GM23338 (cell line): ENCODE data around the gene KIAA1217. TPM values are rescaled to one million over a fixed set of nuclear protein-coding genes. Genes with fewer than 3 reads are reported as not detected.

Source experiments
- ATAC-seq: fragments of 200-7000 bp; cut with Tn5 transposase; 3 replicates; pipeline ENCODE4 v1.9.1; 2020
- DNase-seq: peaks from one replicate; pipeline ENCODE4 v3.0.0-alpha.2; 2015; ENCODE audit warnings: low spot score
- H2AFZ ChIP-seq: fragments of 200-600 bp; sonication (generic); 2 replicates; pipeline ENCODE4 v1.8.0; 2016; ENCODE audit warnings: antibody characterized with exemption, mild to moderate bottlenecking, moderate library complexity
- H3F3A ChIP-seq: fragments of 200-600 bp; sonication (generic); replicated peaks from 2 replicates; pipeline ENCODE4 v1.8.0; 2017; ENCODE audit warnings: antibody characterized with exemption, mixed run types, low read depth
- H3K27ac ChIP-seq: fragments of 200-600 bp; sonication (generic); 2 replicates; pipeline ENCODE4 v1.6.1; 2016; ENCODE audit warnings: low read depth
- H3K27me3 ChIP-seq: fragments of 200-600 bp; sonication (generic); 2 replicates; pipeline ENCODE4 v1.8.0; 2016; ENCODE audit warnings: mild to moderate bottlenecking, mixed run types, moderate library complexity; ENCODE audit not compliant: insufficient read depth
- H3K36me3 ChIP-seq: fragments of 200-600 bp; sonication (generic); 2 replicates; pipeline ENCODE4 v1.8.0; 2016; ENCODE audit warnings: mild to moderate bottlenecking; ENCODE audit not compliant: insufficient read depth
- H3K4me1 ChIP-seq: fragments of 200-600 bp; sonication (generic); 2 replicates; pipeline ENCODE4 v1.8.0; 2016; ENCODE audit warnings: mild to moderate bottlenecking, moderate library complexity; ENCODE audit not compliant: insufficient read depth
- H3K4me2 ChIP-seq: fragments of 200-600 bp; sonication (generic); 2 replicates; pipeline ENCODE4 v1.7.1; 2017; ENCODE audit warnings: mixed run types
- H3K4me3 ChIP-seq: fragments of 200-600 bp; sonication (generic); 2 replicates; pipeline ENCODE4 v1.6.1; 2016; ENCODE audit warnings: mixed run types
- H3K79me2 ChIP-seq: fragments of 200-600 bp; sonication (generic); replicated peaks from 2 replicates; pipeline ENCODE4 v1.8.0; 2017; ENCODE audit warnings: mild to moderate bottlenecking; ENCODE audit not compliant: insufficient read depth
- H3K9me2 ChIP-seq: fragments of 200-600 bp; sonication (generic); 2 replicates; pipeline ENCODE4 v1.8.0; 2017; ENCODE audit not compliant: insufficient read depth
- H4K20me1 ChIP-seq: fragments of 200-600 bp; sonication (generic); replicated peaks from 2 replicates; pipeline ENCODE4 v1.8.0; 2017; ENCODE audit warnings: mild to moderate bottlenecking; ENCODE audit not compliant: insufficient read depth
- H3K27ac Mint-ChIP-seq: 2 replicates; pipeline ENCODE4 v1.8.0; 2020; ENCODE audit warnings: inconsistent platforms, mild to moderate bottlenecking, moderate library complexity, mixed read lengths
- H3K27me3 Mint-ChIP-seq: 3 replicates; pipeline ENCODE4 v1.8.0; 2022; ENCODE audit warnings: low read depth, mild to moderate bottlenecking, moderate library complexity, mixed read lengths, inconsistent platforms; ENCODE audit not compliant: insufficient read depth, poor library complexity
- H3K36me3 Mint-ChIP-seq: 3 replicates; pipeline ENCODE4 v1.8.0; 2021; ENCODE audit warnings: low read depth, mild to moderate bottlenecking, inconsistent platforms, moderate library complexity, mixed read lengths
- H3K4me1 Mint-ChIP-seq: 3 replicates; pipeline ENCODE4 v1.8.0; 2020; ENCODE audit warnings: mild to moderate bottlenecking, inconsistent platforms, mixed read lengths
- H3K4me3 Mint-ChIP-seq: 3 replicates; pipeline ENCODE4 v1.8.0; 2021; ENCODE audit warnings: moderate library complexity, mild to moderate bottlenecking, inconsistent platforms, mixed read lengths
- H3K9me3 Mint-ChIP-seq: 3 replicates; pipeline ENCODE4 v1.8.0; 2020; ENCODE audit warnings: moderate library complexity, mild to moderate bottlenecking, inconsistent platforms, mixed read lengths
- CREB1 ChIP-seq: fragments of 250-450 bp; sonication (Bioruptor Pico); IDR thresholded peaks from 2 replicates; pipeline ENCODE4 v1.5.0; 2020; ENCODE audit warnings: low read depth, mild to moderate bottlenecking, moderate library complexity
- CTCF ChIP-seq, 2 experiments: fragments of 200-600 bp in 1 of 2; sonication (generic) in 1 of 2; conservative IDR thresholded peaks; 2 replicates each; pipeline versions ENCODE4 v1.5.1 to v1.6.1; 2016 to 2017; ENCODE audit warnings: antibody characterized with exemption in 2 of 2, low read depth in 2 of 2, mild to moderate bottlenecking in 2 of 2, moderate library complexity in 1 of 2
- ETS1 ChIP-seq: IDR thresholded peaks from 2 replicates; pipeline ENCODE4 v1.6.1; 2016; ENCODE audit warnings: antibody characterized with exemption
- EZH2 ChIP-seq: fragments of 200-600 bp; sonication (generic); IDR thresholded peaks from one replicate; pipeline ENCODE4 v1.8.0; 2017; ENCODE audit warnings: antibody characterized with exemption, mild to moderate bottlenecking, low read depth; ENCODE audit not compliant: unreplicated experiment
- EZH2phosphoT487 ChIP-seq: fragments of 200-600 bp; sonication (generic); IDR thresholded peaks from one replicate; pipeline ENCODE4 v1.8.1; 2018; ENCODE audit warnings: antibody characterized with exemption; ENCODE audit not compliant: unreplicated experiment
- JUNB ChIP-seq: IDR thresholded peaks from one replicate; pipeline ENCODE4 v1.6.1; 2016; ENCODE audit warnings: antibody characterized with exemption; ENCODE audit not compliant: unreplicated experiment
- REST ChIP-seq: IDR thresholded peaks from one replicate; pipeline ENCODE4 v1.6.1; 2018; ENCODE audit warnings: antibody characterized with exemption; ENCODE audit not compliant: unreplicated experiment
- STAT1 ChIP-seq: IDR thresholded peaks from one replicate; pipeline ENCODE4 v1.6.1; 2016; ENCODE audit warnings: antibody characterized with exemption; ENCODE audit not compliant: unreplicated experiment
- ZNF114 ChIP-seq: fragments of 250-450 bp; sonication (Bioruptor Pico); IDR thresholded peaks from 2 replicates; pipeline ENCODE4 v1.5.0; 2020; ENCODE audit warnings: mild to moderate bottlenecking, moderate library complexity
- ZNF331 ChIP-seq: fragments of 250-450 bp; sonication (Bioruptor Pico); IDR thresholded peaks from 2 replicates; pipeline ENCODE4 v1.5.0; 2020; ENCODE audit warnings: low read depth, mild to moderate bottlenecking, moderate library complexity
- polyA plus RNA-seq: library from polyadenylated mRNA; unstranded; fragments of >200 nt; fragmentation: Nextera tagmentation; extraction: Ambion mirVana; gene quantifications from 2 replicates; pipeline ENCODE4 v1.2.1, GENCODE V29; 2016
- total RNA-seq: library from RNA; depleted of rRNA; stranded (reverse); fragments of >200 nt; shearing (Covaris generic); gene quantifications from 2 replicates; pipeline ENCODE4 v1.2.3, GENCODE V29; 2014
- TF ChIP-seq, protein P1 (sequence below): fragments of 250-450 bp; sonication (Bioruptor Pico); IDR thresholded peaks from 2 replicates; pipeline ENCODE4 v1.5.0; 2020; ENCODE audit warnings: mild to moderate bottlenecking, moderate library complexity

The KIAA1217 gene
- total and polyA plus RNA-seq, 2 experiments from 2014 or later: 6.4 to 9.1 TPM

GRCh38 chr10:24435374-24435773, 226.4 kb downstream of the KIAA1217 start:
- H3K36me3 ChIP-seq: no peaks in the 10 kb centered on the region
- peaks cover 4% of the 10 kb centered on the region for H3K27me3 Mint-ChIP-seq
- no peaks in the 10 kb centered on the region for H3K79me2 ChIP-seq
- peaks cover 19% of the 10 kb centered on the region for H3K4me1 ChIP-seq
- peaks cover 32% of the 10 kb centered on the region for H3K4me1 Mint-ChIP-seq
- no peak overlapping the region for H3K4me3 Mint-ChIP-seq
- no peak overlapping the region for H3K4me2 ChIP-seq
- no peaks in the 10 kb centered on the region for H3K27me3 ChIP-seq
- peaks cover 3% of the 10 kb centered on the region; the same call in 1 of the 3 replicates for H3K9me3 Mint-ChIP-seq
- no peaks in the 10 kb centered on the region for H4K20me1 ChIP-seq
- H3K36me3 Mint-ChIP-seq: peaks cover 19% of the 10 kb centered on the region; the same call in 2 of the 3 replicates
- no peak overlapping the region for H3K27ac Mint-ChIP-seq
- no peak for DNase-seq
- ATAC-seq: no peak
- H2AFZ ChIP-seq: no peak overlapping the region
- no peaks in the 10 kb centered on the region for H3F3A ChIP-seq
- no peak overlapping the region for H3K4me3 ChIP-seq
- H3K9me2 ChIP-seq: 0 out of 2 replicates have a peak, but pooled peaks cover 2% of the 10 kb centered on the region
- H3K27ac ChIP-seq: no peak overlapping the region
- TF ChIP-seq EZH2 (no peak), STAT1 (no peak), EZH2phosphoT487 (no peak), ZNF114 (CRISPR knock-in tag) (no peak), JUNB (no peak), ETS1 (no peak), CREB1 (CRISPR knock-in tag) (no peak), CTCF (conservative IDR thresholded peaks at IDR 0.05; ENCODE audit: low read depth in 2 of 2) (no peak), REST (no peak), ZNF331 (CRISPR knock-in tag) (no peak)
- TF ChIP-seq, protein P1, sequence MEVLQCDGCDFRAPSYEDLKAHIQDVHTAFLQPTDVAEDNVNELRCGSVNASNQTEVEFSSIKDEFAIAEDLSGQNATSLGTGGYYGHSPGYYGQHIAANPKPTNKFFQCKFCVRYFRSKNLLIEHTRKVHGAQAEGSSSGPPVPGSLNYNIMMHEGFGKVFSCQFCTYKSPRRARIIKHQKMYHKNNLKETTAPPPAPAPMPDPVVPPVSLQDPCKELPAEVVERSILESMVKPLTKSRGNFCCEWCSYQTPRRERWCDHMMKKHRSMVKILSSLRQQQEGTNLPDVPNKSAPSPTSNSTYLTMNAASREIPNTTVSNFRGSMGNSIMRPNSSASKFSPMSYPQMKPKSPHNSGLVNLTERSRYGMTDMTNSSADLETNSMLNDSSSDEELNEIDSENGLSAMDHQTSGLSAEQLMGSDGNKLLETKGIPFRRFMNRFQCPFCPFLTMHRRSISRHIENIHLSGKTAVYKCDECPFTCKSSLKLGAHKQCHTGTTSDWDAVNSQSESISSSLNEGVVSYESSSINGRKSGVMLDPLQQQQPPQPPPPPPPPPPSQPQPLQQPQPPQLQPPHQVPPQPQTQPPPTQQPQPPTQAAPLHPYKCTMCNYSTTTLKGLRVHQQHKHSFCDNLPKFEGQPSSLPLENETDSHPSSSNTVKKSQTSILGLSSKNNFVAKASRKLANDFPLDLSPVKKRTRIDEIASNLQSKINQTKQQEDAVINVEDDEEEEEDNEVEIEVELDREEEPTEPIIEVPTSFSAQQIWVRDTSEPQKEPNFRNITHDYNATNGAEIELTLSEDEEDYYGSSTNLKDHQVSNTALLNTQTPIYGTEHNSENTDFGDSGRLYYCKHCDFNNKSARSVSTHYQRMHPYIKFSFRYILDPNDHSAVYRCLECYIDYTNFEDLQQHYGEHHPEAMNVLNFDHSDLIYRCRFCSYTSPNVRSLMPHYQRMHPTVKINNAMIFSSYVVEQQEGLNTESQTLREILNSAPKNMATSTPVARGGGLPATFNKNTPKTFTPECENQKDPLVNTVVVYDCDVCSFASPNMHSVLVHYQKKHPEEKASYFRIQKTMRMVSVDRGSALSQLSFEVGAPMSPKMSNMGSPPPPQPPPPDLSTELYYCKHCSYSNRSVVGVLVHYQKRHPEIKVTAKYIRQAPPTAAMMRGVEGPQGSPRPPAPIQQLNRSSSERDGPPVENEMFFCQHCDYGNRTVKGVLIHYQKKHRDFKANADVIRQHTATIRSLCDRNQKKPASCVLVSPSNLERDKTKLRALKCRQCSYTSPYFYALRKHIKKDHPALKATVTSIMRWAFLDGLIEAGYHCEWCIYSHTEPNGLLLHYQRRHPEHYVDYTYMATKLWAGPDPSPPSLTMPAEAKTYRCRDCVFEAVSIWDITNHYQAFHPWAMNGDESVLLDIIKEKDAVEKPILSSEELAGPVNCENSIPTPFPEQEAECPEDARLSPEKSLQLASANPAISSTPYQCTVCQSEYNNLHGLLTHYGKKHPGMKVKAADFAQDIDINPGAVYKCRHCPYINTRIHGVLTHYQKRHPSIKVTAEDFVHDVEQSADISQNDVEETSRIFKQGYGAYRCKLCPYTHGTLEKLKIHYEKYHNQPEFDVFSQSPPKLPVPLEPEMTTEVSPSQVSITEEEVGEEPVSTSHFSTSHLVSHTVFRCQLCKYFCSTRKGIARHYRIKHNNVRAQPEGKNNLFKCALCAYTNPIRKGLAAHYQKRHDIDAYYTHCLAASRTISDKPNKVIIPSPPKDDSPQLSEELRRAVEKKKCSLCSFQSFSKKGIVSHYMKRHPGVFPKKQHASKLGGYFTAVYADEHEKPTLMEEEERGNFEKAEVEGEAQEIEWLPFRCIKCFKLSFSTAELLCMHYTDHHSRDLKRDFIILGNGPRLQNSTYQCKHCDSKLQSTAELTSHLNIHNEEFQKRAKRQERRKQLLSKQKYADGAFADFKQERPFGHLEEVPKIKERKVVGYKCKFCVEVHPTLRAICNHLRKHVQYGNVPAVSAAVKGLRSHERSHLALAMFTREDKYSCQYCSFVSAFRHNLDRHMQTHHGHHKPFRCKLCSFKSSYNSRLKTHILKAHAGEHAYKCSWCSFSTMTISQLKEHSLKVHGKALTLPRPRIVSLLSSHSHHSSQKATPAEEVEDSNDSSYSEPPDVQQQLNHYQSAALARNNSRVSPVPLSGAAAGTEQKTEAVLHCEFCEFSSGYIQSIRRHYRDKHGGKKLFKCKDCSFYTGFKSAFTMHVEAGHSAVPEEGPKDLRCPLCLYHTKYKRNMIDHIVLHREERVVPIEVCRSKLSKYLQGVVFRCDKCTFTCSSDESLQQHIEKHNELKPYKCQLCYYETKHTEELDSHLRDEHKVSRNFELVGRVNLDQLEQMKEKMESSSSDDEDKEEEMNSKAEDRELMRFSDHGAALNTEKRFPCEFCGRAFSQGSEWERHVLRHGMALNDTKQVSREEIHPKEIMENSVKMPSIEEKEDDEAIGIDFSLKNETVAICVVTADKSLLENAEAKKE: no peak
